GM19035 (cell line): ENCODE results near the gene ZNF608.
A peak's percentile ranks its signal among the peaks of the same experiment; 100 is the strongest.

Experiments
- ATAC-seq: cut with Tn5 transposase; IDR thresholded peaks from one replicate; pipeline ENCODE4 v1.9.1; 2021; ENCODE audit not compliant: unreplicated experiment

The ZNF608 gene

GRCh38 chr5:124740071-124740470 is 6.4 kb downstream of the ZNF608 start:
- no peak for ATAC-seq

GRCh38 chr5:124739634-124740025 is 6.8 kb downstream of the ZNF608 start:
- no peak for ATAC-seq

- ATAC-seq = no peak
Measured at GRCh38 chr5:124738681-124739633, 7.5 kb downstream of the ZNF608 start.

- no peak for ATAC-seq
Measured at GRCh38 chr5:124737651-124738050, 8.8 kb downstream of the ZNF608 start.

GRCh38 chr5:124736805-124737188 is 9.6 kb downstream of the ZNF608 start:
- no peak for ATAC-seq

- ATAC-seq = no peak
Measured at GRCh38 chr5:124736082-124736804, 10.2 kb downstream of the ZNF608 start.

- ATAC-seq = no peak
Measured at GRCh38 chr5:124735169-124735858, 11.1 kb downstream of the ZNF608 start.

GRCh38 chr5:124734574-124735168 is 11.8 kb downstream of the ZNF608 start:
- ATAC-seq = no peak

- no peak for ATAC-seq
Measured at GRCh38 chr5:124733329-124733650, 13.1 kb downstream of the ZNF608 start.

- no peak for ATAC-seq
Measured at GRCh38 chr5:124732428-124733328, 13.8 kb downstream of the ZNF608 start.

GRCh38 chr5:124730381-124730780 is 16.1 kb downstream of the ZNF608 start:
- no peak for ATAC-seq

- ATAC-seq = no peak
Measured at GRCh38 chr5:124729720-124730359, 16.6 kb downstream of the ZNF608 start.

- no peak for ATAC-seq
Measured at GRCh38 chr5:124728968-124729332, 17.5 kb downstream of the ZNF608 start.

GRCh38 chr5:124728331-124728967 is 18.0 kb downstream of the ZNF608 start:
- no peak for ATAC-seq

- ATAC-seq = no peak
Measured at GRCh38 chr5:124726631-124727362, 19.6 kb downstream of the ZNF608 start.

GRCh38 chr5:124725622-124726258 is 20.7 kb downstream of the ZNF608 start:
- no peak for ATAC-seq

- ATAC-seq = peak; percentile 61
Measured at GRCh38 chr5:124725040-124725434, 21.4 kb downstream of the ZNF608 start.

GRCh38 chr5:124724357-124725039 is 21.9 kb downstream of the ZNF608 start:
- ATAC-seq = peak; percentile 61
